Mucosa of stomach (tissue), 1 donor: Measurements from ENCODE around the gene SH3BGRL3.
"Not testable (repeated sequence)": the region's sequence is repeated elsewhere in the genome, so short reads cannot be mapped to it uniquely, and the experiment has no call there.

Experiments used
- H3K27me3 ChIP-seq: one replicate; pipeline ENCODE4 v1.7.0; 2013; ENCODE audit warnings: mild to moderate bottlenecking, low read length; ENCODE audit not compliant: control insufficient read depth, insufficient read depth
- H3K36me3 ChIP-seq: one replicate; pipeline ENCODE4 v1.7.0; 2013; ENCODE audit warnings: low read length; ENCODE audit not compliant: control insufficient read depth, insufficient read depth
- H3K4me1 ChIP-seq: one replicate; pipeline ENCODE4 v1.7.0; 2013; ENCODE audit warnings: mild to moderate bottlenecking, low read length; ENCODE audit not compliant: control insufficient read depth, insufficient read depth
- H3K4me3 ChIP-seq: one replicate; pipeline ENCODE4 v1.7.0; 2013; ENCODE audit warnings: low read length
- H3K9ac ChIP-seq: one replicate; pipeline ENCODE4 v1.7.0; 2013; ENCODE audit warnings: mild to moderate bottlenecking, low read length, moderate library complexity
- H3K9me3 ChIP-seq: one replicate; pipeline ENCODE4 v1.7.0; 2013; ENCODE audit warnings: mild to moderate bottlenecking, low read length, moderate library complexity; ENCODE audit not compliant: control insufficient read depth
- donor health status: Pancreatic carcinoma.

The SH3BGRL3 gene

GRCh38 chr1:26279456-26280332, at the start of gene SH3BGRL3:
Gene SH3BGRL3 (plus strand): TSS chr1:26280086. CDS start chr1:26280156, 70 bp downstream.
- H3K9ac ChIP-seq, result peak within 1 kb of the TSS; percentile 86
- no peaks in the 10 kb centered on the region for H3K27me3 ChIP-seq
- H3K4me3 ChIP-seq, result peak within 1 kb of the TSS; percentile 75
- H3K4me1 ChIP-seq, result peaks cover 82% of the 10 kb centered on the region
- no peaks in the 10 kb centered on the region for H3K9me3 ChIP-seq
- no peaks in the 10 kb centered on the region for H3K36me3 ChIP-seq

GRCh38 chr1:26230682-26231081, 49.2 kb upstream of the SH3BGRL3 start:
- not testable (repeated sequence) for H3K4me3 ChIP-seq, H3K36me3 ChIP-seq, H3K9me3 ChIP-seq, H3K9ac ChIP-seq
- Histone ChIP-seq H3K4me1 (peaks cover 10% of the 10 kb centered on the region), H3K27me3 (peaks cover 13% of the 10 kb centered on the region)

GRCh38 chr1:26233903-26234643, 45.8 kb upstream of the SH3BGRL3 start, which contains the start of gene CEP85:
Gene CEP85 (plus strand): TSS chr1:26234200. CDS start chr1:26239784, 5,584 bp downstream.
- no peaks in the 10 kb centered on the region for H3K27me3 ChIP-seq
- H3K4me1 ChIP-seq, result peaks cover 4% of the 10 kb centered on the region
- no peaks in the 10 kb centered on the region for H3K36me3 ChIP-seq
- H3K9ac ChIP-seq, result peak within 1 kb of the TSS; percentile 87
- no peaks in the 10 kb centered on the region for H3K9me3 ChIP-seq
- peak within 1 kb of the TSS; percentile 81 for H3K4me3 ChIP-seq

- H3K4me3 ChIP-seq, result peak overlapping the region; percentile 81
- no peaks in the 10 kb centered on the region for H3K9me3 ChIP-seq
- H3K9ac ChIP-seq, result peak overlapping the region; percentile 87
- H3K27me3 ChIP-seq, result no peaks in the 10 kb centered on the region
- no peaks in the 10 kb centered on the region for H3K36me3 ChIP-seq
- peaks cover 4% of the 10 kb centered on the region for H3K4me1 ChIP-seq
Observed at GRCh38 chr1:26234644-26235370, 45.1 kb upstream of the SH3BGRL3 start.

- Histone ChIP-seq H3K4me3 (no peak overlapping the region), H3K9me3 (no peaks in the 10 kb centered on the region), H3K9ac (no peak overlapping the region), H3K4me1 (peaks cover 4% of the 10 kb centered on the region), H3K27me3 (no peaks in the 10 kb centered on the region), H3K36me3 (no peaks in the 10 kb centered on the region)
Observed at GRCh38 chr1:26237230-26237966, 42.5 kb upstream of the SH3BGRL3 start.

- H3K4me3 ChIP-seq, result no peak overlapping the region
- no peaks in the 10 kb centered on the region for H3K36me3 ChIP-seq
- H3K9ac ChIP-seq, result no peak overlapping the region
- no peaks in the 10 kb centered on the region for H3K9me3 ChIP-seq
- H3K4me1 ChIP-seq, result no peaks in the 10 kb centered on the region
- H3K27me3 ChIP-seq, result no peaks in the 10 kb centered on the region
Observed at GRCh38 chr1:26239936-26240335, 40.0 kb upstream of the SH3BGRL3 start.

GRCh38 chr1:26252718-26253117, 27.2 kb upstream of the SH3BGRL3 start:
- Histone ChIP-seq H3K9me3 (no peaks in the 10 kb centered on the region), H3K36me3 (no peaks in the 10 kb centered on the region), H3K4me3 (no peak overlapping the region), H3K4me1 (no peaks in the 10 kb centered on the region), H3K9ac (no peak overlapping the region), H3K27me3 (no peaks in the 10 kb centered on the region)

GRCh38 chr1:26254404-26254803, 25.5 kb upstream of the SH3BGRL3 start:
- Histone ChIP-seq H3K4me3 (no peak overlapping the region), H3K4me1 (no peaks in the 10 kb centered on the region), H3K9ac (no peak overlapping the region), H3K27me3 (no peaks in the 10 kb centered on the region), H3K9me3 (no peaks in the 10 kb centered on the region), H3K36me3 (peaks cover under 1% of the 10 kb centered on the region)

- Histone ChIP-seq H3K36me3 (peaks cover 6% of the 10 kb centered on the region), H3K4me1 (no peaks in the 10 kb centered on the region), H3K9ac (no peak overlapping the region), H3K9me3 (no peaks in the 10 kb centered on the region), H3K4me3 (no peak overlapping the region), H3K27me3 (no peaks in the 10 kb centered on the region)
Observed at GRCh38 chr1:26257222-26257621, 22.7 kb upstream of the SH3BGRL3 start.

GRCh38 chr1:26259005-26259404, 20.9 kb upstream of the SH3BGRL3 start:
- Histone ChIP-seq H3K4me3 (no peak overlapping the region), H3K27me3 (no peaks in the 10 kb centered on the region), H3K36me3 (peaks cover 6% of the 10 kb centered on the region), H3K4me1 (no peaks in the 10 kb centered on the region), H3K9me3 (no peaks in the 10 kb centered on the region), H3K9ac (no peak overlapping the region)

- H3K36me3 ChIP-seq, result peaks cover 6% of the 10 kb centered on the region
- H3K9ac ChIP-seq, result no peak overlapping the region
- no peaks in the 10 kb centered on the region for H3K9me3 ChIP-seq
- H3K4me1 ChIP-seq, result no peaks in the 10 kb centered on the region
- H3K27me3 ChIP-seq, result no peaks in the 10 kb centered on the region
- H3K4me3 ChIP-seq, result no peak overlapping the region
Observed at GRCh38 chr1:26259578-26259977, 20.3 kb upstream of the SH3BGRL3 start.
